ENCODE results near the gene CLMN. TPM values are rescaled to one million over a fixed set of nuclear protein-coding genes. Genes with fewer than 3 reads are reported as not detected.

Gene CLMN
- total and polyA plus RNA-seq, 2 of the 4 experiments (the other 2 are of a cell fraction), result 0.10 to 0.18 TPM

DNA sequence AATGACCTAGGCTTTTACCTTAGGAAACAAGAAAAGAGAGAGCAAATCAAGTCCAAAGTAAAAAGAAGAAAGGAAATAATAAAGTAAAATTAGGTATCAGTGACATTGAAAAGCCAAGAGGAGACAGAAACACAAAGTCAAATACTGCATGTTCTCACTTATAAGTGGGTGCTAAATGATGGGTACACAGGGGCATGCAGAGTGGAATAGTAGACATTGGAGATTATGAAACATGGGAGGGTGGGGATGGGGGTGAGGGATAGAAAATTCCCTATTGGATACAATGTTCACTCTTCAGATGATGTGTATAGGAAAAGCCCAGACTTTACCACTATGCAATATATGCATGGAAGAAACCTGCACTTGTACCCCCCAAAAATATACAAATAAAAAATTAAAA lies 35.1 kb upstream of the CLMN start:
- H2AK9ac ChIP-seq (replicated peaks; ENCODE audit: low read depth, low read length, poor library complexity), result no peak overlapping the region
- H3K23ac ChIP-seq (ENCODE audit: low read depth, low read length), result no peak overlapping the region
- ATAC-seq (ENCODE audit: low read depth) (no peak), DNase-seq (no peak)
- H3K9me3 ChIP-seq (ENCODE audit: control insufficient read depth, insufficient read depth, low read length), result no peaks in the 10 kb centered on the region
- POLR2A ChIA-PET (ENCODE audit: unreplicated experiment), result no interaction called here
- CTCF ChIA-PET, result no interaction called here
- no peak overlapping the region for H2BK20ac ChIP-seq (ENCODE audit: low read depth, low read length)
- no peaks in the 10 kb centered on the region for H3K27me3 ChIP-seq (ENCODE audit: control insufficient read depth, insufficient read depth, low read length)
- no peak overlapping the region for H2BK15ac ChIP-seq (ENCODE audit: low read depth, low read length)
- no peak overlapping the region for H3K56ac ChIP-seq (ENCODE audit: extremely low read depth, insufficient read depth, low read length)
- no peak overlapping the region for H2BK120ac ChIP-seq (ENCODE audit: low read depth, low read length)
- no peaks in the 10 kb centered on the region for H3K79me1 ChIP-seq (ENCODE audit: low read depth in 1 of 2, low read length in 2 of 2)
- no TSS peak for BruUV-seq (replicated peaks)
- in situ Hi-C loops (cut with MboI; ENCODE audit: low sequenced_read_pairs) (no loop called here), intact Hi-C loops (cut with micrococcal nuclease) (no loop called here), dilution Hi-C loops (cut with HindIII; ENCODE audit: low sequenced_read_pairs, unreplicated experiment) (no loop called here)
- no peak overlapping the region for H2AK5ac ChIP-seq (ENCODE audit: low read depth, low read length)
- H2AFZ ChIP-seq (replicated peaks; ENCODE audit: low read length, poor library complexity), result no peak overlapping the region
- no peak overlapping the region for H3K4ac ChIP-seq (ENCODE audit: low read depth, low read length)
- H3K36me3 ChIP-seq (ENCODE audit: control insufficient read depth, insufficient read depth, low read length), result no peaks in the 10 kb centered on the region
- no peak overlapping the region for H3K4me2 ChIP-seq (ENCODE audit: low read depth, low read length)
- H3K4me1 ChIP-seq (ENCODE audit: control insufficient read depth, insufficient read depth, low read length), result no peaks in the 10 kb centered on the region
- no peak overlapping the region for H3K14ac ChIP-seq (replicated peaks; ENCODE audit: low read depth, low read length)
- no peak overlapping the region for H3K4me3 ChIP-seq (ENCODE audit: insufficient read depth, low read depth, low read length)
- no peak overlapping the region for H4K5ac ChIP-seq (ENCODE audit: low read depth, low read length)
- no peaks in the 10 kb centered on the region for H4K20me1 ChIP-seq (ENCODE audit: insufficient read depth, low read length)
- no peak for TF ChIP-seq MXI1 (IDR thresholded peaks at IDR 0.05; ENCODE audit: borderline replicate concordance, low read depth, low read length)
- TF ChIP-seq MAFK (IDR thresholded peaks at IDR 0.05; ENCODE audit: low read depth, low read length), result no peak
- TF ChIP-seq, protein P1, sequence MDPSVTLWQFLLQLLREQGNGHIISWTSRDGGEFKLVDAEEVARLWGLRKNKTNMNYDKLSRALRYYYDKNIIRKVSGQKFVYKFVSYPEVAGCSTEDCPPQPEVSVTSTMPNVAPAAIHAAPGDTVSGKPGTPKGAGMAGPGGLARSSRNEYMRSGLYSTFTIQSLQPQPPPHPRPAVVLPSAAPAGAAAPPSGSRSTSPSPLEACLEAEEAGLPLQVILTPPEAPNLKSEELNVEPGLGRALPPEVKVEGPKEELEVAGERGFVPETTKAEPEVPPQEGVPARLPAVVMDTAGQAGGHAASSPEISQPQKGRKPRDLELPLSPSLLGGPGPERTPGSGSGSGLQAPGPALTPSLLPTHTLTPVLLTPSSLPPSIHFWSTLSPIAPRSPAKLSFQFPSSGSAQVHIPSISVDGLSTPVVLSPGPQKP (IDR thresholded peaks at IDR 0.05; ENCODE audit: borderline replicate concordance, low read depth, low read length), result no peak
- no peak for TF ChIP-seq POLR2A (IDR thresholded peaks at IDR 0.05; ENCODE audit: low read depth, low read length)
- no peak for TF ChIP-seq NFE2L2 (IDR thresholded peaks at IDR 0.05; ENCODE audit: low read depth, low read length)
- TF ChIP-seq CHD1 (IDR thresholded peaks at IDR 0.05; ENCODE audit: low read depth, low read length), result no peak
- TF ChIP-seq, protein P2, sequence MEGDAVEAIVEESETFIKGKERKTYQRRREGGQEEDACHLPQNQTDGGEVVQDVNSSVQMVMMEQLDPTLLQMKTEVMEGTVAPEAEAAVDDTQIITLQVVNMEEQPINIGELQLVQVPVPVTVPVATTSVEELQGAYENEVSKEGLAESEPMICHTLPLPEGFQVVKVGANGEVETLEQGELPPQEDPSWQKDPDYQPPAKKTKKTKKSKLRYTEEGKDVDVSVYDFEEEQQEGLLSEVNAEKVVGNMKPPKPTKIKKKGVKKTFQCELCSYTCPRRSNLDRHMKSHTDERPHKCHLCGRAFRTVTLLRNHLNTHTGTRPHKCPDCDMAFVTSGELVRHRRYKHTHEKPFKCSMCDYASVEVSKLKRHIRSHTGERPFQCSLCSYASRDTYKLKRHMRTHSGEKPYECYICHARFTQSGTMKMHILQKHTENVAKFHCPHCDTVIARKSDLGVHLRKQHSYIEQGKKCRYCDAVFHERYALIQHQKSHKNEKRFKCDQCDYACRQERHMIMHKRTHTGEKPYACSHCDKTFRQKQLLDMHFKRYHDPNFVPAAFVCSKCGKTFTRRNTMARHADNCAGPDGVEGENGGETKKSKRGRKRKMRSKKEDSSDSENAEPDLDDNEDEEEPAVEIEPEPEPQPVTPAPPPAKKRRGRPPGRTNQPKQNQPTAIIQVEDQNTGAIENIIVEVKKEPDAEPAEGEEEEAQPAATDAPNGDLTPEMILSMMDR (conservative IDR thresholded peaks at IDR 0.05; ENCODE audit: low read depth, low read length), result no peak
- H3K9me1 ChIP-seq (ENCODE audit: insufficient read depth, low read length), result no peaks in the 10 kb centered on the region
- H3K18ac ChIP-seq (ENCODE audit: low read depth, low read length), result no peak overlapping the region
- no peak overlapping the region for H4K91ac ChIP-seq (ENCODE audit: insufficient read depth, low read depth, low read length)
- H3K9ac ChIP-seq (ENCODE audit: low read depth, low read length), result no peak overlapping the region
- H2BK5ac ChIP-seq (ENCODE audit: low read depth, low read length, poor library complexity, severe bottlenecking), result no peak overlapping the region
- H4K8ac ChIP-seq (ENCODE audit: low read depth in 2 of 2, low read length in 2 of 2), result no peak overlapping the region
- H3K27ac ChIP-seq (ENCODE audit: insufficient read depth, low read length), result no peak overlapping the region

Measured in IMR-90 (cell line).